ENCODE measurements around the gene TAX1BP1. TPM values are rescaled to one million over a fixed set of nuclear protein-coding genes. Genes with fewer than 3 reads are reported as not detected.

Gene TAX1BP1
- total and polyA plus RNA-seq, 8 donors: 28.3 to 64.6 (median 46.4) TPM

DNA sequence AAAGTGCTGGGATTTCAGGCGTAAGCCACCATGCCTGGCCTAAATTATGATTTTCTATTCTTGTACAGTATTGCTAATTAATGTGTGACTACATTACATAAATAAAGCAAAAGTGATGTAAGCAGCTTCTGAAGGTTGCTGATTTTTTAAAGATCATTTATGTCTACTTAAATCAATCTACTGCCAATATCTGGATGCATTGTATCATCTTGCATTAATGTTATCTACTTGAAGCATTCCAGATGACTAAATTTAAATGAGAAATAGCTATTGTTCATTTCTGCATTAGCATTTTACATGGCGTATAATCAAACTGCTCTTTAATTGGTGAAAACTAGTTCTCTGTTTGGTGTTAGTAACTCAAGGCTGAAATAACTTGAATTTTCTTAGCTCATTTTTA lies 40.2 kb upstream of the TAX1BP1 start:
- no peaks in the 10 kb centered on the region for H3K9me3 ChIP-seq
- no peak for DNase-seq
- H3K36me3 ChIP-seq: no peaks in the 10 kb centered on the region
- no peak overlapping the region for H3K4me3 ChIP-seq
- no peak overlapping the region for H3K27ac ChIP-seq
- intact Hi-C loops (cut with DNase I): no loop called here
- WGBS, 2 donors: 95 to 96% methylated on average over 2 of the region's 2 CpGs
- H3K4me1 ChIP-seq: no peaks in the 10 kb centered on the region
- FAIRE-seq: no peak
- ATAC-seq: no peak
- TF ChIP-seq, protein P1, sequence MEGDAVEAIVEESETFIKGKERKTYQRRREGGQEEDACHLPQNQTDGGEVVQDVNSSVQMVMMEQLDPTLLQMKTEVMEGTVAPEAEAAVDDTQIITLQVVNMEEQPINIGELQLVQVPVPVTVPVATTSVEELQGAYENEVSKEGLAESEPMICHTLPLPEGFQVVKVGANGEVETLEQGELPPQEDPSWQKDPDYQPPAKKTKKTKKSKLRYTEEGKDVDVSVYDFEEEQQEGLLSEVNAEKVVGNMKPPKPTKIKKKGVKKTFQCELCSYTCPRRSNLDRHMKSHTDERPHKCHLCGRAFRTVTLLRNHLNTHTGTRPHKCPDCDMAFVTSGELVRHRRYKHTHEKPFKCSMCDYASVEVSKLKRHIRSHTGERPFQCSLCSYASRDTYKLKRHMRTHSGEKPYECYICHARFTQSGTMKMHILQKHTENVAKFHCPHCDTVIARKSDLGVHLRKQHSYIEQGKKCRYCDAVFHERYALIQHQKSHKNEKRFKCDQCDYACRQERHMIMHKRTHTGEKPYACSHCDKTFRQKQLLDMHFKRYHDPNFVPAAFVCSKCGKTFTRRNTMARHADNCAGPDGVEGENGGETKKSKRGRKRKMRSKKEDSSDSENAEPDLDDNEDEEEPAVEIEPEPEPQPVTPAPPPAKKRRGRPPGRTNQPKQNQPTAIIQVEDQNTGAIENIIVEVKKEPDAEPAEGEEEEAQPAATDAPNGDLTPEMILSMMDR (IDR thresholded peaks at IDR 0.05): no peak
- H3K27me3 ChIP-seq: no peaks in the 10 kb centered on the region

DNA sequence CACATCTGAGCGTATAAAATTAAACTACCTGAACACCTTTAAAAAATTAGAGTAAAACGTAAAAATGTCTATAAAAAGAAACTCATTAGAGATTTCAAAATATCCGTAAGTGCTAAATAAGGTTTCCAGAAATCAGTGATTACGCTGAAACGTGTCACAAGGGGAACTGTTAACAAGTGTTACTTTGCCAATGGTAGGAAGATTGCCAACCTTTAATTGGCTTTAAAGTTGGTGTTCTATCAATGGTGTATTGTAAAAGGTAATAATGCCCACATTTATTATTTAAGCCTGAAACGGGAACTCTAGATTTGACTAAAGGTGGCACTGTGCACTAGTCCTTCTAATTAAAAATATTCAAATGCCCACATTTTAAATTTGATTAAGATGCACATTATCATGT lies 39.5 kb upstream of the TAX1BP1 start:
- intact Hi-C loops (cut with DNase I): no loop called here
- H3K4me3 ChIP-seq: no peak overlapping the region
- H3K9me3 ChIP-seq: no peaks in the 10 kb centered on the region
- DNase-seq: no peak
- no peaks in the 10 kb centered on the region for H3K36me3 ChIP-seq
- TF ChIP-seq, protein P1 (IDR thresholded peaks at IDR 0.05): no peak
- no peak for ATAC-seq
- no peaks in the 10 kb centered on the region for H3K4me1 ChIP-seq
- no peak overlapping the region for H3K27ac ChIP-seq
- no peak for FAIRE-seq
- WGBS, 2 donors: 46 to 49% methylated on average over 6 of the region's 6 CpGs
- H3K27me3 ChIP-seq: no peaks in the 10 kb centered on the region

DNA sequence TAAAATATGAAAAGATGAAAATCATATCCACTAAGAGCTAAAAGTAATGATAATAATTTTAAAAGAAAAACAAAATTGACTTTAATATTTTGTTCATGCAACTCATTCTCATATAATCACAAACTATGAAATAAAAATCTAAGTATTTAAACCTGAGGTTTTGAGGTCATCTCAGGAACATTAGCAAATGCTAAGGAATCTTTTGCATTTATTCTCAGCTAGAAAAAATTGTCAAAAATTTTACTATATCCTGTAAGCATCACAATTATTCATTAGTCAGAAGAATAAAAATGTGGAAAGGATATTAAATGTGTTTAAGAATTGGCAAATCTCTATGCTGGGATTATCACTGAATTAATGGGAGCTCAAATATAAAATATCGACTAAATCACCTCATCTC lies 36.8 kb upstream of the TAX1BP1 start:
- TF ChIP-seq, protein P1 (IDR thresholded peaks at IDR 0.05): no peak
- no peak for FAIRE-seq

DNA sequence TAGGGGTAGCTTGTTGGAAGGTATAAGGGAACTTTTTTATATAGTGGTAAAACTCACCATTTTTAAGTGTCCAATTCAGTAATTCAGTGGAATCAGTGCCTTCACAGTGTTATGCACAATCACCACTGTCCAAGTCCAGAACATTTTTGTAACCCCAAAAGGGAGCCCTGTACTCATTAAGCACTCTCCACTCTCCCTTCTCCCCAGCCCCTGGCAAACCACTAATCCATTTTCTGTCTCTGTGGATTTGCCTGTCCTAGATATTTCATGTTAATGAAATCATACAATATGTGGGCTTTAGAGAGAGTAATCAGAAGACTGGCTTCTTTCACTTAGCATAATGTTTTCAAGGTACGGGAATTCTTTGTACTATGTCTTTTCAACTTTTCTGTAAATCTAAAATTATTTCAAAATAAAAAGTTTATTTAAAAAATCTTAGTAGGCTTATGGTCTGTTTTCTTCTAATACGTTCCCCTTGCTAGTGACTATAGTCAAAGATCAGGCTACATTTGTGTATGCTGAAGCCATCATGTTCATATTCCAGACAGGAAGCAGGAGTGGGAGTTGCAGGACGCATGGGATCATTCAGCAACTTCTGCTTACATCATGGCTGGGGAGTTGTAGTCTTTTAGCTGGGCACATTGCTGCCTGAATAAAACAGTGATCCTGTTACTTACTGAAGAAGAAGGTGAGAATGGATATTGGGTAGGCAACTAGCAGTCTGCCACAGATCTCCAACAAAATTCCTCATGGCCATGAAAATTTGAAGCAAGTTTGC lies 35.4 kb upstream of the TAX1BP1 start:
- ATAC-seq: no peak

More for the DNA sequence above, 36.8 kb upstream of the TAX1BP1 start:
- intact Hi-C loops (cut with DNase I): no loop called here
- Histone ChIP-seq H3K27me3 (no peaks in the 10 kb centered on the region), H3K36me3 (no peaks in the 10 kb centered on the region), H3K9me3 (no peaks in the 10 kb centered on the region), H3K4me1 (no peaks in the 10 kb centered on the region), H3K27ac (no peak overlapping the region), H3K4me3 (no peak overlapping the region)
- DNase-seq (no peak), ATAC-seq (no peak)
- WGBS, 2 donors: 92 to 97% methylated on average over 1 of the region's 1 CpG

DNA sequence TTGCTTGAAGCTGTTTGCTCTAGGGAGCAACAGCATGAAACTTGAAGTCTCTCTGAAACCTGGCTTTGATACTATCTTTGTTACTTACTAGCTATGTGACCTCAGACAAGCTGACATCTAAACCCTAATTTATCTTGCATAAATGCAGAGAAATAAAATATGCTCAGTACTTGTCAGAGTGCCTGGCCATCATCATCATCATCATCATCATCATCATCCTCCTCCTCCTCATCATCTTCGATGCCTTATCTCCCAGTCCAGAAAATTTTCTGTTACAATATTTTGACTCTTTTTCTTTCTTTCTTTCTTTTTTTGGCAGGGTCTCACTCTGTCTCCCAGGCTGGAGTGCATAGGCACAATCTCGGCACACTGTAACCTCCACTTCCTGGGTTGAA lies 34.8 kb upstream of the TAX1BP1 start:
- 87 to 92% methylated on average over 2 of the region's 2 CpGs for WGBS, 2 donors
- Histone ChIP-seq H3K4me1 (no peaks in the 10 kb centered on the region), H3K27me3 (no peaks in the 10 kb centered on the region), H3K36me3 (no peaks in the 10 kb centered on the region), H3K9me3 (no peaks in the 10 kb centered on the region), H3K27ac (no peak overlapping the region), H3K4me3 (no peak overlapping the region)
- intact Hi-C loops (cut with DNase I): no loop called here
- TF ChIP-seq, protein P1 (IDR thresholded peaks at IDR 0.05): no peak
- FAIRE-seq: no peak
- ATAC-seq: no peak
- no peak for DNase-seq

More for the DNA sequence above, 35.4 kb upstream of the TAX1BP1 start:
- Histone ChIP-seq H3K36me3 (no peaks in the 10 kb centered on the region), H3K4me3 (no peak overlapping the region), H3K27ac (no peak overlapping the region), H3K27me3 (no peaks in the 10 kb centered on the region), H3K4me1 (no peaks in the 10 kb centered on the region), H3K9me3 (no peaks in the 10 kb centered on the region)
- DNase-seq (no peak), FAIRE-seq (no peak)
- intact Hi-C loops (cut with DNase I): no loop called here
- WGBS, 2 donors: 79 to 84% methylated on average over 3 of the region's 3 CpGs
- TF ChIP-seq, protein P1 (IDR thresholded peaks at IDR 0.05): no peak
